Measurements from ENCODE around the gene OPALIN. TPM values are rescaled to one million over a fixed set of nuclear protein-coding genes. Genes with fewer than 3 reads are reported as not detected.

OPALIN gene
- total RNA-seq, 1 experiment from 2014 or later: not detected

DNA sequence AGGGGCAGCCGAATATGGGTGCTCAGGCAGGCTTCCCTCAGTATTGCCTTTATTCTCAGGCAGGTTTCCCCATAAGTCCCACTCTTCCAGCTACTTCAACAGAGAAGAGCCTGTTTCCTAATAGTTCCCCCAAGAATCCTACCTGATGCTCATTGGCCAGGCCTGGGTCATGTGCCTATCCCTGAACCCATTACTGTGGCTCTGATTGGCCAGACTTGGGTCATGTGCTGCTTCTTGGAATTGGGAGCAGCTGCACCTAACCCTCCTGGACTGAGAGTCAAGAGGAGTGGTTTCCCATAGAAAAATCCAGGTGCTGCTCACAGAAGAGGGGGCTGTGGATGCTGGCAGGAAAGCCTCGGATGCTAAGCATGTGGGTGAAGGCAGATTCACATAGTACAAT, 21.7 kb downstream of the OPALIN start:
- Histone ChIP-seq H3K27me3 (replicated peaks; ENCODE audit: insufficient read depth, low read depth, low read length, poor library complexity) (peaks cover 11% of the 10 kb centered on the region), H3K9me3 (ENCODE audit: low read depth, low read length, poor library complexity, severe bottlenecking) (no peaks in the 10 kb centered on the region), H3K27ac (ENCODE audit: low read depth, low read length, poor library complexity, severe bottlenecking) (no peak overlapping the region), H3K36me3 (ENCODE audit: insufficient read depth, low read length, poor library complexity, severe bottlenecking) (no peaks in the 10 kb centered on the region), H3K4me3 (ENCODE audit: low read depth, low read length, poor library complexity, severe bottlenecking) (no peak overlapping the region), H3K4me1 (ENCODE audit: insufficient read depth, low read length, poor library complexity, severe bottlenecking) (no peaks in the 10 kb centered on the region)
- CTCF ChIA-PET: no interaction called here
- POLR2A ChIA-PET (ENCODE audit: low non-redundant PET): no interaction called here
- no peak for DNase-seq (ENCODE audit: low spot score)
- TF ChIP-seq, protein P1, sequence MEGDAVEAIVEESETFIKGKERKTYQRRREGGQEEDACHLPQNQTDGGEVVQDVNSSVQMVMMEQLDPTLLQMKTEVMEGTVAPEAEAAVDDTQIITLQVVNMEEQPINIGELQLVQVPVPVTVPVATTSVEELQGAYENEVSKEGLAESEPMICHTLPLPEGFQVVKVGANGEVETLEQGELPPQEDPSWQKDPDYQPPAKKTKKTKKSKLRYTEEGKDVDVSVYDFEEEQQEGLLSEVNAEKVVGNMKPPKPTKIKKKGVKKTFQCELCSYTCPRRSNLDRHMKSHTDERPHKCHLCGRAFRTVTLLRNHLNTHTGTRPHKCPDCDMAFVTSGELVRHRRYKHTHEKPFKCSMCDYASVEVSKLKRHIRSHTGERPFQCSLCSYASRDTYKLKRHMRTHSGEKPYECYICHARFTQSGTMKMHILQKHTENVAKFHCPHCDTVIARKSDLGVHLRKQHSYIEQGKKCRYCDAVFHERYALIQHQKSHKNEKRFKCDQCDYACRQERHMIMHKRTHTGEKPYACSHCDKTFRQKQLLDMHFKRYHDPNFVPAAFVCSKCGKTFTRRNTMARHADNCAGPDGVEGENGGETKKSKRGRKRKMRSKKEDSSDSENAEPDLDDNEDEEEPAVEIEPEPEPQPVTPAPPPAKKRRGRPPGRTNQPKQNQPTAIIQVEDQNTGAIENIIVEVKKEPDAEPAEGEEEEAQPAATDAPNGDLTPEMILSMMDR (conservative IDR thresholded peaks at IDR 0.05; ENCODE audit: low read depth, low read length): no peak
- TF ChIP-seq EZH2 (IDR thresholded peaks at IDR 0.05; ENCODE audit: borderline replicate concordance, low read depth, low read length, poor library complexity, severe bottlenecking): no peak
- intact Hi-C loops (cut with micrococcal nuclease; ENCODE audit: unreplicated experiment): no loop called here
- no TSS peak for BruUV-seq (replicated peaks)

DNA sequence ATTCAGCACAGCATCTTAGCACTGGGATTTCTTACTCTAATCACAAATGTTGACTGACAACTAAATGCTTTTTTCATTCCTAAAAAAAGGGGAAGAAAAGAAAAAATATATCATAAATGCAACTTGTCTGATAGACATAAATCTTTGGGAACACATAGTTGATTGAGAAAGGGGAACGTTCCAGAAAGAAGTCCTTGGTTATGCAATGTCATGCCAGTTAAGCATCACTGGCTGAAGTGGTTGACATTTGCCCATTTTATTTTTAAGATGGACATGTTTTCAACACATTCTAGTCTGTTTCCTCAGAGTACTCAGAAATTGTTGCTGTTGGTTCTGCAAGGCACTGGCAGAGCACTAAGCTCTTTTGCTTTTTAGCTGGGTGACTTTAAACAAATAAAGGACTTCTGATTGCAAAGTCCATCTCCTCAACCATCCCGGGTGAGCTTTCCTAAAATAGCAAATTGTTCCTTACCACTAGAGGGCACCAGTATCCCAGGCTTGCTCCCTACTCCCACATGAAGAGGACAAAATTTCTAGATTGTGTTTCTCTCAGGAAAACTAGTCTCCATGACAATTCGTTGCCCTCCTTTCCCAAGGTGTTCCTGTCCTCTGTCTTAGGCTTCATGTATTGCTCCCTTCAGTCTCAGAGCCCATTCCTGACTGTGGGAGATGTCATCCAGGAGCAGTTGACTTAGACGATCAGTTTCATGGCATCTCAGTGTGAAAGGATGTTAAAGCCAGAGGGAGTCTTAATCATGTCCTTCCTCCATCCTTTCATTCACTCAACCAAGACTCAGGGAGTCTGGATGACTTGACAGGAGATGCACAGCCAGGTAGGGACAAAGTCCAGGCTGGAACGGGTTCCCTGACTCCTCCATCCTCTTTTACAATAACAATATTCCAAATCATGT, 23.9 kb downstream of the OPALIN start:
- DNase-seq (ENCODE audit: low spot score): peak; percentile 57
- H3K27me3 ChIP-seq (replicated peaks; ENCODE audit: insufficient read depth, low read depth, low read length, poor library complexity): peaks cover 15% of the 10 kb centered on the region
- intact Hi-C loops (cut with micrococcal nuclease; ENCODE audit: unreplicated experiment): no loop called here
- ChIA-PET POLR2A (ENCODE audit: low non-redundant PET) (no interaction called here), CTCF (interaction anchor here (0.5 to 1.0 kb wide), 6 partner anchors 13 to 424 kb away, joined by 3 to 6 read pairs (median 4); no protein-coding TSS in a partner anchor)
- no peaks in the 10 kb centered on the region for H3K9me3 ChIP-seq (ENCODE audit: low read depth, low read length, poor library complexity, severe bottlenecking)
- H3K27ac ChIP-seq (ENCODE audit: low read depth, low read length, poor library complexity, severe bottlenecking): no peak overlapping the region
- no peaks in the 10 kb centered on the region for H3K36me3 ChIP-seq (ENCODE audit: insufficient read depth, low read length, poor library complexity, severe bottlenecking)
- no peak for TF ChIP-seq EZH2 (IDR thresholded peaks at IDR 0.05; ENCODE audit: borderline replicate concordance, low read depth, low read length, poor library complexity, severe bottlenecking)
- TF ChIP-seq, protein P1 (conservative IDR thresholded peaks at IDR 0.05; ENCODE audit: low read depth, low read length): peak; percentile 83
- H3K4me3 ChIP-seq (ENCODE audit: low read depth, low read length, poor library complexity, severe bottlenecking): no peak overlapping the region
- no peaks in the 10 kb centered on the region for H3K4me1 ChIP-seq (ENCODE audit: insufficient read depth, low read length, poor library complexity, severe bottlenecking)
- BruUV-seq (replicated peaks): no TSS peak

DNA sequence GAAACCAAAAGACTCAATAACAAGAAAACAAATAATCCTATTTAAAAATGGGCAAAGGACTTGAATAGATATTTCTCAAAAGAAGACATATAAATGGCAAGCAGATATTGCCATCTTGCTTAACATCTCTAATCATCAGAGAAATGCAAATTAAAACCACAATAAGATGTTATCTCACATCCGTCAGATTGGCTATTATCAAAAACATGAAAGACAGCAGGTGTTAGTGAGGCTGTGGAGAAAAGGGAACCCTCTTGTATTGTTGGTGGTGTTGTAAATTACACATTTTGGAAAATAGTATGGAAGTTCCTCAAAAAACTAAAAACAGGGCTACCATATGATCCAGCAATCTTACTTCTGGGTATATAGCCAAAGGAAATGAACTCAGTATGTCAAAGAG, 25.7 kb downstream of the OPALIN start:
- CTCF ChIA-PET: no interaction called here
- no peak for TF ChIP-seq EZH2 (IDR thresholded peaks at IDR 0.05; ENCODE audit: borderline replicate concordance, low read depth, low read length, poor library complexity, severe bottlenecking)
- TF ChIP-seq, protein P1 (conservative IDR thresholded peaks at IDR 0.05; ENCODE audit: low read depth, low read length): no peak
- H3K4me1 ChIP-seq (ENCODE audit: insufficient read depth, low read length, poor library complexity, severe bottlenecking): no peaks in the 10 kb centered on the region
- no peak overlapping the region for H3K4me3 ChIP-seq (ENCODE audit: low read depth, low read length, poor library complexity, severe bottlenecking)
- BruUV-seq (replicated peaks): no TSS peak
- peaks cover 20% of the 10 kb centered on the region for H3K27me3 ChIP-seq (replicated peaks; ENCODE audit: insufficient read depth, low read depth, low read length, poor library complexity)
- intact Hi-C loops (cut with micrococcal nuclease; ENCODE audit: unreplicated experiment): no loop called here
- no peak for DNase-seq (ENCODE audit: low spot score)
- no peak overlapping the region for H3K27ac ChIP-seq (ENCODE audit: low read depth, low read length, poor library complexity, severe bottlenecking)
- POLR2A ChIA-PET (ENCODE audit: low non-redundant PET): no interaction called here
- no peaks in the 10 kb centered on the region for H3K9me3 ChIP-seq (ENCODE audit: low read depth, low read length, poor library complexity, severe bottlenecking)
- H3K36me3 ChIP-seq (ENCODE audit: insufficient read depth, low read length, poor library complexity, severe bottlenecking): no peaks in the 10 kb centered on the region
